GM23338 (cell line): ENCODE results near the gene EHMT2. TPM values are rescaled to one million over a fixed set of nuclear protein-coding genes. Genes with fewer than 3 reads are reported as not detected.

Source experiments
- ATAC-seq: fragments of 200-7000 bp; cut with Tn5 transposase; 3 replicates; pipeline ENCODE4 v1.9.1; 2020
- DNase-seq: peaks from one replicate; pipeline ENCODE4 v3.0.0-alpha.2; 2015; ENCODE audit warnings: low spot score
- H2AFZ ChIP-seq: fragments of 200-600 bp; sonication (generic); 2 replicates; pipeline ENCODE4 v1.8.0; 2016; ENCODE audit warnings: antibody characterized with exemption, mild to moderate bottlenecking, moderate library complexity
- H3F3A ChIP-seq: fragments of 200-600 bp; sonication (generic); replicated peaks from 2 replicates; pipeline ENCODE4 v1.8.0; 2017; ENCODE audit warnings: antibody characterized with exemption, mixed run types, low read depth
- H3K27ac ChIP-seq: fragments of 200-600 bp; sonication (generic); 2 replicates; pipeline ENCODE4 v1.6.1; 2016; ENCODE audit warnings: low read depth
- H3K27me3 ChIP-seq: fragments of 200-600 bp; sonication (generic); 2 replicates; pipeline ENCODE4 v1.8.0; 2016; ENCODE audit warnings: mild to moderate bottlenecking, mixed run types, moderate library complexity; ENCODE audit not compliant: insufficient read depth
- H3K36me3 ChIP-seq: fragments of 200-600 bp; sonication (generic); 2 replicates; pipeline ENCODE4 v1.8.0; 2016; ENCODE audit warnings: mild to moderate bottlenecking; ENCODE audit not compliant: insufficient read depth
- H3K4me1 ChIP-seq: fragments of 200-600 bp; sonication (generic); 2 replicates; pipeline ENCODE4 v1.8.0; 2016; ENCODE audit warnings: mild to moderate bottlenecking, moderate library complexity; ENCODE audit not compliant: insufficient read depth
- H3K4me2 ChIP-seq: fragments of 200-600 bp; sonication (generic); 2 replicates; pipeline ENCODE4 v1.7.1; 2017; ENCODE audit warnings: mixed run types
- H3K4me3 ChIP-seq: fragments of 200-600 bp; sonication (generic); 2 replicates; pipeline ENCODE4 v1.6.1; 2016; ENCODE audit warnings: mixed run types
- H3K79me2 ChIP-seq: fragments of 200-600 bp; sonication (generic); replicated peaks from 2 replicates; pipeline ENCODE4 v1.8.0; 2017; ENCODE audit warnings: mild to moderate bottlenecking; ENCODE audit not compliant: insufficient read depth
- H3K9me2 ChIP-seq: fragments of 200-600 bp; sonication (generic); 2 replicates; pipeline ENCODE4 v1.8.0; 2017; ENCODE audit not compliant: insufficient read depth
- H4K20me1 ChIP-seq: fragments of 200-600 bp; sonication (generic); replicated peaks from 2 replicates; pipeline ENCODE4 v1.8.0; 2017; ENCODE audit warnings: mild to moderate bottlenecking; ENCODE audit not compliant: insufficient read depth
- H3K27ac Mint-ChIP-seq: 2 replicates; pipeline ENCODE4 v1.8.0; 2020; ENCODE audit warnings: inconsistent platforms, mild to moderate bottlenecking, moderate library complexity, mixed read lengths
- H3K27me3 Mint-ChIP-seq: 3 replicates; pipeline ENCODE4 v1.8.0; 2022; ENCODE audit warnings: low read depth, mild to moderate bottlenecking, moderate library complexity, mixed read lengths, inconsistent platforms; ENCODE audit not compliant: insufficient read depth, poor library complexity
- H3K36me3 Mint-ChIP-seq: 3 replicates; pipeline ENCODE4 v1.8.0; 2021; ENCODE audit warnings: low read depth, mild to moderate bottlenecking, inconsistent platforms, moderate library complexity, mixed read lengths
- H3K4me1 Mint-ChIP-seq: 3 replicates; pipeline ENCODE4 v1.8.0; 2020; ENCODE audit warnings: mild to moderate bottlenecking, inconsistent platforms, mixed read lengths
- H3K4me3 Mint-ChIP-seq: 3 replicates; pipeline ENCODE4 v1.8.0; 2021; ENCODE audit warnings: moderate library complexity, mild to moderate bottlenecking, inconsistent platforms, mixed read lengths
- H3K9me3 Mint-ChIP-seq: 3 replicates; pipeline ENCODE4 v1.8.0; 2020; ENCODE audit warnings: moderate library complexity, mild to moderate bottlenecking, inconsistent platforms, mixed read lengths
- CREB1 ChIP-seq: fragments of 250-450 bp; sonication (Bioruptor Pico); IDR thresholded peaks from 2 replicates; pipeline ENCODE4 v1.5.0; 2020; ENCODE audit warnings: low read depth, mild to moderate bottlenecking, moderate library complexity
- CTCF ChIP-seq, 2 experiments: fragments of 200-600 bp in 1 of 2; sonication (generic) in 1 of 2; conservative IDR thresholded peaks; 2 replicates each; pipeline versions ENCODE4 v1.5.1 to v1.6.1; 2016 to 2017; ENCODE audit warnings: antibody characterized with exemption in 2 of 2, low read depth in 2 of 2, mild to moderate bottlenecking in 2 of 2, moderate library complexity in 1 of 2
- ETS1 ChIP-seq: IDR thresholded peaks from 2 replicates; pipeline ENCODE4 v1.6.1; 2016; ENCODE audit warnings: antibody characterized with exemption
- EZH2 ChIP-seq: fragments of 200-600 bp; sonication (generic); IDR thresholded peaks from one replicate; pipeline ENCODE4 v1.8.0; 2017; ENCODE audit warnings: antibody characterized with exemption, mild to moderate bottlenecking, low read depth; ENCODE audit not compliant: unreplicated experiment
- EZH2phosphoT487 ChIP-seq: fragments of 200-600 bp; sonication (generic); IDR thresholded peaks from one replicate; pipeline ENCODE4 v1.8.1; 2018; ENCODE audit warnings: antibody characterized with exemption; ENCODE audit not compliant: unreplicated experiment
- JUNB ChIP-seq: IDR thresholded peaks from one replicate; pipeline ENCODE4 v1.6.1; 2016; ENCODE audit warnings: antibody characterized with exemption; ENCODE audit not compliant: unreplicated experiment
- NANOG ChIP-seq: IDR thresholded peaks from 2 replicates; pipeline ENCODE4 v1.6.1; 2016; ENCODE audit warnings: antibody characterized with exemption, borderline replicate concordance
- POLR2AphosphoS5 ChIP-seq: IDR thresholded peaks from 2 replicates; pipeline ENCODE4 v1.6.1; 2016; ENCODE audit warnings: antibody characterized with exemption, low read depth
- REST ChIP-seq: IDR thresholded peaks from one replicate; pipeline ENCODE4 v1.6.1; 2018; ENCODE audit warnings: antibody characterized with exemption; ENCODE audit not compliant: unreplicated experiment
- STAT1 ChIP-seq: IDR thresholded peaks from one replicate; pipeline ENCODE4 v1.6.1; 2016; ENCODE audit warnings: antibody characterized with exemption; ENCODE audit not compliant: unreplicated experiment
- ZNF114 ChIP-seq: fragments of 250-450 bp; sonication (Bioruptor Pico); IDR thresholded peaks from 2 replicates; pipeline ENCODE4 v1.5.0; 2020; ENCODE audit warnings: mild to moderate bottlenecking, moderate library complexity
- ZNF331 ChIP-seq: fragments of 250-450 bp; sonication (Bioruptor Pico); IDR thresholded peaks from 2 replicates; pipeline ENCODE4 v1.5.0; 2020; ENCODE audit warnings: low read depth, mild to moderate bottlenecking, moderate library complexity
- long read RNA-seq: library from polyadenylated mRNA; unstranded; transcript quantifications from one replicate; pipeline ENCODE4 v2.0.0, GENCODE V29; 2020; ENCODE audit not compliant: unreplicated experiment
- polyA plus RNA-seq: library from polyadenylated mRNA; unstranded; fragments of >200 nt; fragmentation: Nextera tagmentation; extraction: Ambion mirVana; gene quantifications from 2 replicates; pipeline ENCODE4 v1.2.1, GENCODE V29; 2016
- total RNA-seq: library from RNA; depleted of rRNA; stranded (reverse); fragments of >200 nt; shearing (Covaris generic); gene quantifications from 2 replicates; pipeline ENCODE4 v1.2.3, GENCODE V29; 2014; rRNA removed
- TF ChIP-seq, protein P1 (sequence below): fragments of 250-450 bp; sonication (Bioruptor Pico); IDR thresholded peaks from 2 replicates; pipeline ENCODE4 v1.5.0; 2020; ENCODE audit warnings: mild to moderate bottlenecking, moderate library complexity

Gene EHMT2
- total RNA-seq = 184 and 193 TPM in 2 replicates
- polyA plus RNA-seq = 112 and 113 TPM in 2 replicates
- long read RNA-seq, transcript EHMT2-203 (28 exons, 3,965 nt) = major isoform, 5 of 47 reads
- long read RNA-seq, partial matches to known transcripts = 28 of 47 reads
- long read RNA-seq, other reads (novel, unspliced or antisense) = 8 of 47 reads

DNA sequence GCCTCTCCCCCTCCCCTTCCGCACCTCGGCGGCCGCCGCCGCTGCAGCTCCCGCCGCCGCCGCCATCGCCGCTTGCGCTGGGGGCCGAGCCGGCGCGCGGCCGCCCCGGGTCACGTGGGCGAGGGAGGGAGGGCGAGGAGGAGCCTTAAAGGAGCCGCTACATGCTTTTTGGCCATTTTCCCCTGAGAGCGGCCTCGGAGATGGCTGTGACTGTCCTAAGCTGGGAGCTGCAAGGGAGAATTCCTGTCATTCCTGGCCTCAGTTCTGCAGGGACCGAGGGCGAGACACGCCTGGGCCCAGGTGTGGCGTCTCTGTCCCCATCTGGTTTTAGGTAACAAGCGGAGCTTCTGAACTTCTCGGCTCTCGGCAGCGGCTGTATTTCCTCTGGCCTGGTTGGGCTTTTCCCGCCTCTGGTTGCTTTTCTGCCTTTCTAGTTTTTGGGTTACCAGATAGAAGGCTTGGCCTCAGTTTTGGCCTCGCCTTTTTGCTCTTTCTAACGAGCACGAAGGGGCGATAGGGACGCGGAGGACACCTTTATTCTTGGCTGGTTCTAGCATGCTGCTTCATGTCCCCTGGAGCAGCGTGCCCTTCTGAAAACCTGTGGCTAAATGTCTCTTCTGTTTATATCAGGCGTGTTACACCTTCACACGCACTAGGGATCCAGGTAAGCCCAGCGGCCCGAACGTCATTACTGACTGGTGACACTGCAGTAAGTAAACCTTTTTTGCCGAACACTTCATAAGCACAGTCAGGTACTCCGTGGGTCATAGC, at the start of gene EHMT2:
Gene EHMT2 (minus strand): TSS at position 87 of the 771 bp plus-strand sequence. CDS start 21 bp downstream, at position 66.
- H3K36me3 Mint-ChIP-seq = peaks cover 60% of the 10 kb centered on the region
- Histone ChIP-seq H3K27me3 (no peaks in the 10 kb centered on the region), H3K4me3 (peak within 1 kb of the TSS; percentile 85), H3K4me1 (peaks cover 11% of the 10 kb centered on the region; the same call in 1 of the 2 replicates), H4K20me1 (peaks cover 14% of the 10 kb centered on the region; the same call in 1 of the 2 replicates), H3K9me2 (no peaks in the 10 kb centered on the region), H2AFZ (peak within 1 kb of the TSS; percentile 56), H3K79me2 (peaks cover 15% of the 10 kb centered on the region; the same call in 1 of the 2 replicates), H3F3A (peaks cover 14% of the 10 kb centered on the region; the same call in 1 of the 2 replicates), H3K4me2 (peak within 1 kb of the TSS; percentile 98), H3K27ac (peak within 1 kb of the TSS; percentile 76), H3K36me3 (peaks cover 20% of the 10 kb centered on the region)
- no peaks in the 10 kb centered on the region for H3K9me3 Mint-ChIP-seq
- ATAC-seq = peak; percentile 46
- H3K4me3 Mint-ChIP-seq = peak within 1 kb of the TSS; percentile 91
- DNase-seq = peak; percentile 94
- no peak for TF ChIP-seq CREB1 (CRISPR knock-in tag)
- no peak for TF ChIP-seq ZNF114
- no peak for TF ChIP-seq ZNF331
- TF ChIP-seq CTCF (conservative IDR thresholded peaks at IDR 0.05; ENCODE audit: low read depth in 2 of 2) = no peak
- TF ChIP-seq ETS1 = no peak
- no peak for TF ChIP-seq EZH2phosphoT487
- no peak for TF ChIP-seq NANOG
- TF ChIP-seq REST = no peak
- no peak for TF ChIP-seq JUNB
- no peak for TF ChIP-seq EZH2
- TF ChIP-seq POLR2AphosphoS5 = no peak; the same call in 1 of the 2 replicates
- TF ChIP-seq STAT1 = no peak
- TF ChIP-seq, protein P1, sequence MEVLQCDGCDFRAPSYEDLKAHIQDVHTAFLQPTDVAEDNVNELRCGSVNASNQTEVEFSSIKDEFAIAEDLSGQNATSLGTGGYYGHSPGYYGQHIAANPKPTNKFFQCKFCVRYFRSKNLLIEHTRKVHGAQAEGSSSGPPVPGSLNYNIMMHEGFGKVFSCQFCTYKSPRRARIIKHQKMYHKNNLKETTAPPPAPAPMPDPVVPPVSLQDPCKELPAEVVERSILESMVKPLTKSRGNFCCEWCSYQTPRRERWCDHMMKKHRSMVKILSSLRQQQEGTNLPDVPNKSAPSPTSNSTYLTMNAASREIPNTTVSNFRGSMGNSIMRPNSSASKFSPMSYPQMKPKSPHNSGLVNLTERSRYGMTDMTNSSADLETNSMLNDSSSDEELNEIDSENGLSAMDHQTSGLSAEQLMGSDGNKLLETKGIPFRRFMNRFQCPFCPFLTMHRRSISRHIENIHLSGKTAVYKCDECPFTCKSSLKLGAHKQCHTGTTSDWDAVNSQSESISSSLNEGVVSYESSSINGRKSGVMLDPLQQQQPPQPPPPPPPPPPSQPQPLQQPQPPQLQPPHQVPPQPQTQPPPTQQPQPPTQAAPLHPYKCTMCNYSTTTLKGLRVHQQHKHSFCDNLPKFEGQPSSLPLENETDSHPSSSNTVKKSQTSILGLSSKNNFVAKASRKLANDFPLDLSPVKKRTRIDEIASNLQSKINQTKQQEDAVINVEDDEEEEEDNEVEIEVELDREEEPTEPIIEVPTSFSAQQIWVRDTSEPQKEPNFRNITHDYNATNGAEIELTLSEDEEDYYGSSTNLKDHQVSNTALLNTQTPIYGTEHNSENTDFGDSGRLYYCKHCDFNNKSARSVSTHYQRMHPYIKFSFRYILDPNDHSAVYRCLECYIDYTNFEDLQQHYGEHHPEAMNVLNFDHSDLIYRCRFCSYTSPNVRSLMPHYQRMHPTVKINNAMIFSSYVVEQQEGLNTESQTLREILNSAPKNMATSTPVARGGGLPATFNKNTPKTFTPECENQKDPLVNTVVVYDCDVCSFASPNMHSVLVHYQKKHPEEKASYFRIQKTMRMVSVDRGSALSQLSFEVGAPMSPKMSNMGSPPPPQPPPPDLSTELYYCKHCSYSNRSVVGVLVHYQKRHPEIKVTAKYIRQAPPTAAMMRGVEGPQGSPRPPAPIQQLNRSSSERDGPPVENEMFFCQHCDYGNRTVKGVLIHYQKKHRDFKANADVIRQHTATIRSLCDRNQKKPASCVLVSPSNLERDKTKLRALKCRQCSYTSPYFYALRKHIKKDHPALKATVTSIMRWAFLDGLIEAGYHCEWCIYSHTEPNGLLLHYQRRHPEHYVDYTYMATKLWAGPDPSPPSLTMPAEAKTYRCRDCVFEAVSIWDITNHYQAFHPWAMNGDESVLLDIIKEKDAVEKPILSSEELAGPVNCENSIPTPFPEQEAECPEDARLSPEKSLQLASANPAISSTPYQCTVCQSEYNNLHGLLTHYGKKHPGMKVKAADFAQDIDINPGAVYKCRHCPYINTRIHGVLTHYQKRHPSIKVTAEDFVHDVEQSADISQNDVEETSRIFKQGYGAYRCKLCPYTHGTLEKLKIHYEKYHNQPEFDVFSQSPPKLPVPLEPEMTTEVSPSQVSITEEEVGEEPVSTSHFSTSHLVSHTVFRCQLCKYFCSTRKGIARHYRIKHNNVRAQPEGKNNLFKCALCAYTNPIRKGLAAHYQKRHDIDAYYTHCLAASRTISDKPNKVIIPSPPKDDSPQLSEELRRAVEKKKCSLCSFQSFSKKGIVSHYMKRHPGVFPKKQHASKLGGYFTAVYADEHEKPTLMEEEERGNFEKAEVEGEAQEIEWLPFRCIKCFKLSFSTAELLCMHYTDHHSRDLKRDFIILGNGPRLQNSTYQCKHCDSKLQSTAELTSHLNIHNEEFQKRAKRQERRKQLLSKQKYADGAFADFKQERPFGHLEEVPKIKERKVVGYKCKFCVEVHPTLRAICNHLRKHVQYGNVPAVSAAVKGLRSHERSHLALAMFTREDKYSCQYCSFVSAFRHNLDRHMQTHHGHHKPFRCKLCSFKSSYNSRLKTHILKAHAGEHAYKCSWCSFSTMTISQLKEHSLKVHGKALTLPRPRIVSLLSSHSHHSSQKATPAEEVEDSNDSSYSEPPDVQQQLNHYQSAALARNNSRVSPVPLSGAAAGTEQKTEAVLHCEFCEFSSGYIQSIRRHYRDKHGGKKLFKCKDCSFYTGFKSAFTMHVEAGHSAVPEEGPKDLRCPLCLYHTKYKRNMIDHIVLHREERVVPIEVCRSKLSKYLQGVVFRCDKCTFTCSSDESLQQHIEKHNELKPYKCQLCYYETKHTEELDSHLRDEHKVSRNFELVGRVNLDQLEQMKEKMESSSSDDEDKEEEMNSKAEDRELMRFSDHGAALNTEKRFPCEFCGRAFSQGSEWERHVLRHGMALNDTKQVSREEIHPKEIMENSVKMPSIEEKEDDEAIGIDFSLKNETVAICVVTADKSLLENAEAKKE (CRISPR knock-in tag) = no peak
- peak within 1 kb of the TSS; percentile 91 for H3K27ac Mint-ChIP-seq
- H3K27me3 Mint-ChIP-seq = peaks cover 21% of the 10 kb centered on the region
- H3K4me1 Mint-ChIP-seq = peaks cover 29% of the 10 kb centered on the region
